Subcutaneous adipose tissue (tissue), 4 donors: Measurements from ENCODE around the gene PSMG4. TPM values are rescaled to one million over a fixed set of nuclear protein-coding genes. Genes with fewer than 3 reads are reported as not detected.

Experiments
- total RNA-seq, 4 donors: library from RNA; depleted of rRNA; stranded (reverse); fragments of >200 nt; gene quantifications; one replicate each; pipeline ENCODE4 v1.1.0, GENCODE V29; 2016
- TF ChIP-seq, protein P1 (sequence below): fragments of 450-650 bp; IDR thresholded peaks from one replicate; pipeline ENCODE4 v1.5.1; 2016; ENCODE audit warnings: low read depth, mild to moderate bottlenecking, control low read depth, antibody characterized with exemption, moderate library complexity

Gene PSMG4
- total RNA-seq, 4 donors from 2014 or later, result 13.9 to 30.0 (median 19.5) TPM

- TF ChIP-seq, protein P1, sequence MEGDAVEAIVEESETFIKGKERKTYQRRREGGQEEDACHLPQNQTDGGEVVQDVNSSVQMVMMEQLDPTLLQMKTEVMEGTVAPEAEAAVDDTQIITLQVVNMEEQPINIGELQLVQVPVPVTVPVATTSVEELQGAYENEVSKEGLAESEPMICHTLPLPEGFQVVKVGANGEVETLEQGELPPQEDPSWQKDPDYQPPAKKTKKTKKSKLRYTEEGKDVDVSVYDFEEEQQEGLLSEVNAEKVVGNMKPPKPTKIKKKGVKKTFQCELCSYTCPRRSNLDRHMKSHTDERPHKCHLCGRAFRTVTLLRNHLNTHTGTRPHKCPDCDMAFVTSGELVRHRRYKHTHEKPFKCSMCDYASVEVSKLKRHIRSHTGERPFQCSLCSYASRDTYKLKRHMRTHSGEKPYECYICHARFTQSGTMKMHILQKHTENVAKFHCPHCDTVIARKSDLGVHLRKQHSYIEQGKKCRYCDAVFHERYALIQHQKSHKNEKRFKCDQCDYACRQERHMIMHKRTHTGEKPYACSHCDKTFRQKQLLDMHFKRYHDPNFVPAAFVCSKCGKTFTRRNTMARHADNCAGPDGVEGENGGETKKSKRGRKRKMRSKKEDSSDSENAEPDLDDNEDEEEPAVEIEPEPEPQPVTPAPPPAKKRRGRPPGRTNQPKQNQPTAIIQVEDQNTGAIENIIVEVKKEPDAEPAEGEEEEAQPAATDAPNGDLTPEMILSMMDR, result no peak
These were observed 20.7 kb upstream of the PSMG4 start for GRCh38 chr6:3237761-3238662.

DNA sequence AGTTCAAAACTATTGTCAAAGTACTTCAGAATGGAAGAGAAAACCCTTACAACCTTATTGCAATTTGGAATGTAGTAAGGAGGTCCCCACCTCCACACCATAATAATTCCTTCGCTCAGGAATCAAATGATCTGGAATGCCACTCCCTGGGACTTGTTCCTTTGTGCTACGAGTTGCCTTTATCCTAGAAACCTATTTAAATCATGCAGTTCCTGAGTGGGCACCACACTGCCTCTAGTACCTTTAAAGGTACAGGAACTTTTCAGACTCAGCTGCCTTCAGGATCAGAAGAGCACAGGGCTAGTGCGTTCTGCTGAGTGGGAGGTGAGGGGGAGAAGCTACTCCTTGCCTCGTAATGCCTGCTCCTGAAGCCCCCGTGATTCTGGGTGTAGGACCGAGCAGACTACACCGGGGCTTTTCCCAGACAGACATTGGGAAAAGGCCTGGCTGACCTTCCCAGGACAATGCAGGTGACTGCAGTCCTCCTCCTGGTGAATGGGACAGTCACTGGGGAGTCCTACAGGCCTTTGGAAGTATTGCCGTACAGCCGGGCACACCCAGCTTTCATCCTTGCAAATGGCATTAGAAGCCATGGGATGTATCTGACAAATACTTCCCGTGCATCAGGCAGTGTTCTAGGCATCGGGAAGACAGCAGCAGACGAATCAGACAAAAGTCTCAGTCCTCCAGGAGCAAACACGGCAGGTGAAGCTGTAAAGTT lies 19.5 kb upstream of the PSMG4 start:
- TF ChIP-seq, protein P1, result no peak

DNA sequence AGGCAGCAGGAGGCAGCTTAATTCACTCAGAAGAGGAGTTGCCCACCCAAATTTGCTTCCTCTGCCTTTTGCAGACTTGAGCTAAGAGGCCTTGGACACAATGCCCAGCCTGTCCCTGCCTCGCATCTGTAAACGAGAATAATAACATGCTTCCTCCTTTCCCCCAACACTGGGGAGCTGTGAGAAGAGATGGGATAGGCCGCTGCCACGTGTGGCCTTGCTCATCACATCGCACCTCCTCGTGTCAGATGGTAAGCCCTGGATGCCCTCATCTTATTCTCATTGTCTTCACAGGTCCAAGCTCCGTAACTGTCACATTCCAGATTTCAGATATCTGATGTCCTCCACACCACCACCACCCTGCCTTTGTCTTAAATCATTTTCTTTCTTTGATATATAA lies 18.2 kb upstream of the PSMG4 start:
- TF ChIP-seq, protein P1, result no peak

DNA sequence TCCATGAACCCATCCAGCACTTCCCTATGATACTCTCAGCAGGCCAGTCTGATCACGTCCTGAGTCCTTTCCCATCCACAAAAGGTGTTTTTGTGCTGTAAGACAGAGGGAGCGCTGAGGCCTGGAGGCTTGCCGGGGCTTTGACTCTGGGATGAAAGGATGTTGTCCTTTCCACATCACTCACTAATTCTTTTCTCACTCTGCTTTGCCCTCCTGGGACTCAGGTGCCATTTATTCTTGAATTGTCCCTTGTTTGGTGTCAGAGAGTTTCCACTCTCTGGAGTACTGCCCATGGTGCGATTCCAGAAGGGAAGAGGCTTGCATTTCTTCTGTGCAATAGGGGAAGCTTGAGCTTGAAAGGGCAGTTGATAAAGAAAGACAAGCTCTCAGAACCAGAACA lies 16.0 kb upstream of the PSMG4 start:
- TF ChIP-seq, protein P1, result no peak

DNA sequence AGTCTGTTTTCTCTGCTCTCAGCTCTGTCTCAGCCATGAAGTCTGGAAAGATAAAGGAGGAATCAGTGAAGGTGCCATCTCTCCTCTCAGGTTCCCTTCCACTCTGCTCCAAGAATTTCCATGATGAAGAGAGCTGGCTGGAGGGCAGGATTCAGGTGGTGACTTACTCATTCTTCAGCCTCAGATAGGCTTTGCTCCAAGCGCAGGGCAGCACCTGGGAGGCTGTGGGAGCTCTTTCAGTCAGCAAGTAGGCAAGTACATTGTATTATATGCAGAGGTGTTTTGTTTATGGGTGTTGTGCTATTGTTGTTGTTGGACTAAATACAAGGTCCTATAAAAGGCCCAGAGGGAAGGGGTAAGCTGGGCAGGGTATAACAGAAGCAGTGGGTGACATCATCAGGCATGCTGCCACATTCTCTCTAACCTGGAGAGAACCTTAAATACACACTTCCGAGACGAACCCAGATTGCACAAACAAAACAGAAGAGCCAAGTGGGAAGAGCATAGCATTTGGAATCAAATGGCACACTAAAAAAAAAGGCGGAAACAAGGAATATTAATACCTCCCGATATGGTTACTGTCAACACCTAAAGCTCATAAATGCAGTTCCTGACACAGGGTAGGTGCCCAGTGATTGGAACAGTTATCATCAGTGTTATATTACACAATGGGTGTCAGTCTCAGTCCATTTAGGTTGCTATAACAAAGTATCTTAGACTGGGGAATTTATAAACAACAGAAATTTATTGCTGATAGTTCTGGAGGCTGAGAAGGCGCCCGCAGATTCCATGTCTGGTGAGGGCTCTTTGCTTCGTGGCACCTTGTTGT lies 14.5 kb upstream of the PSMG4 start:
- TF ChIP-seq, protein P1, result no peak

DNA sequence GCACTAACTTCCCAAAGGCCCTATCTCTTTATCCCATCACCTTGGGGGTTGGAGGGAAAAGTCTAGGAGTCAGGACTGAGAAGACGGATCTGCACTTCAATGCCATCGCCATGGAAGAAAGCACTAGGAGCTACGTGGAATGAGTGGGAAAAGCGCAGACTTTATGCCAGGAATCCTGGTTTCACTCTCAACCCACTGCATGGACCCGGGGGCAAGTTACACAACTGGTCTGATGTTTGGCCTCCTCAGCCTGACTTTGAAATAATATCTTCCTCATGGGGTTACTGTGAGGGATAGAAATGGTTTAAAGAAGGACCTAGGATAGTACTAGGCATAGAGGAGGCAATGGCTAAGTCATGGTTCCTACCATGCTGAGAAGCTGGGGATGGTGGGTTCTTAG lies 13.5 kb upstream of the PSMG4 start:
- TF ChIP-seq, protein P1, result no peak
